Measurements from ENCODE around the gene RPAP3. TPM values are rescaled to one million over a fixed set of nuclear protein-coding genes. Genes with fewer than 3 reads are reported as not detected.

Gene RPAP3
- total and polyA plus RNA-seq, 2 of the 4 experiments (the other 2 are of a cell fraction), result 10.6 to 13.4 TPM

GRCh38 chr12:47621960-47622359 lies 83.9 kb downstream of the RPAP3 start:
- H2AFZ ChIP-seq (replicated peaks; ENCODE audit: low read length, poor library complexity), result no peak overlapping the region
- no peak overlapping the region for H3K56ac ChIP-seq (ENCODE audit: extremely low read depth, insufficient read depth, low read length)
- no peaks in the 10 kb centered on the region for H4K20me1 ChIP-seq (ENCODE audit: insufficient read depth, low read length)
- no peak overlapping the region for H3K4ac ChIP-seq (ENCODE audit: low read depth, low read length)
- H3K9me1 ChIP-seq (ENCODE audit: insufficient read depth, low read length), result no peaks in the 10 kb centered on the region
- no peak overlapping the region for H3K23ac ChIP-seq (ENCODE audit: low read depth, low read length)
- H3K27ac ChIP-seq (ENCODE audit: insufficient read depth, low read length), result no peak overlapping the region
- no peak overlapping the region for H3K4me3 ChIP-seq (ENCODE audit: insufficient read depth, low read depth, low read length)
- H3K36me3 ChIP-seq (ENCODE audit: control insufficient read depth, insufficient read depth, low read length), result no peaks in the 10 kb centered on the region
- no peak overlapping the region for H4K91ac ChIP-seq (ENCODE audit: insufficient read depth, low read depth, low read length)
- no peaks in the 10 kb centered on the region for H3K9me3 ChIP-seq (ENCODE audit: control insufficient read depth, insufficient read depth, low read length)
- ATAC-seq (ENCODE audit: low read depth) (no peak), DNase-seq (no peak)
- no peak overlapping the region for H3K14ac ChIP-seq (replicated peaks; ENCODE audit: low read depth, low read length)
- in situ Hi-C loops (cut with MboI; ENCODE audit: low sequenced_read_pairs) (no loop called here), dilution Hi-C loops (cut with HindIII; ENCODE audit: low sequenced_read_pairs, unreplicated experiment) (no loop called here), intact Hi-C loops (cut with micrococcal nuclease) (no loop called here)
- no peak overlapping the region for H4K8ac ChIP-seq (ENCODE audit: low read depth in 2 of 2, low read length in 2 of 2)
- no peak overlapping the region for H2BK120ac ChIP-seq (ENCODE audit: low read depth, low read length)
- no peak overlapping the region for H3K18ac ChIP-seq (ENCODE audit: low read depth, low read length)
- no TSS peak for BruUV-seq (replicated peaks)
- no peak overlapping the region for H2BK15ac ChIP-seq (ENCODE audit: low read depth, low read length)
- TF ChIP-seq BHLHE40 (IDR thresholded peaks at IDR 0.05; ENCODE audit: low read depth, low read length) (no peak), RAD21 (IDR thresholded peaks at IDR 0.05; ENCODE audit: low read length) (no peak), MAZ (IDR thresholded peaks at IDR 0.05; ENCODE audit: borderline replicate concordance, low read depth, low read length) (no peak), POLR2A (IDR thresholded peaks at IDR 0.05; ENCODE audit: low read depth, low read length) (no peak), SMC3 (IDR thresholded peaks at IDR 0.05; ENCODE audit: low read depth, low read length) (no peak), MAFK (IDR thresholded peaks at IDR 0.05; ENCODE audit: low read depth, low read length) (no peak), RFX5 (IDR thresholded peaks at IDR 0.05; ENCODE audit: low read depth, low read length) (no peak), MXI1 (IDR thresholded peaks at IDR 0.05; ENCODE audit: borderline replicate concordance, low read depth, low read length) (no peak), USF2 (IDR thresholded peaks at IDR 0.05; ENCODE audit: low read depth, low read length) (no peak), ELK1 (IDR thresholded peaks at IDR 0.05; ENCODE audit: borderline replicate concordance, low read depth, low read length) (no peak)
- no peaks in the 10 kb centered on the region for H3K4me1 ChIP-seq (ENCODE audit: control insufficient read depth, insufficient read depth, low read length)
- CTCF ChIA-PET, result no interaction called here
- H2AK9ac ChIP-seq (replicated peaks; ENCODE audit: low read depth, low read length, poor library complexity), result no peak overlapping the region
- no peak overlapping the region for H3K9ac ChIP-seq (ENCODE audit: low read depth, low read length)
- POLR2A ChIA-PET (ENCODE audit: unreplicated experiment), result no interaction called here
- H3K79me1 ChIP-seq (ENCODE audit: low read depth in 1 of 2, low read length in 2 of 2), result no peaks in the 10 kb centered on the region
- no peak overlapping the region for H4K5ac ChIP-seq (ENCODE audit: low read depth, low read length)
- no peak overlapping the region for H2AK5ac ChIP-seq (ENCODE audit: low read depth, low read length)
- H3K27me3 ChIP-seq (ENCODE audit: control insufficient read depth, insufficient read depth, low read length), result no peaks in the 10 kb centered on the region
- no peak overlapping the region for H2BK5ac ChIP-seq (ENCODE audit: low read depth, low read length, poor library complexity, severe bottlenecking)
- H3K4me2 ChIP-seq (ENCODE audit: low read depth, low read length), result no peak overlapping the region
- H2BK20ac ChIP-seq (ENCODE audit: low read depth, low read length), result no peak overlapping the region
- WGBS, 2 experiments (ENCODE audit: extremely low coverage in 2 of 2, insufficient read length in 1 of 2), result no CpG with 5 or more reads among the region's 1 CpG
